Measurements from ENCODE around the gene UBE3B.

UBE3B gene

DNA sequence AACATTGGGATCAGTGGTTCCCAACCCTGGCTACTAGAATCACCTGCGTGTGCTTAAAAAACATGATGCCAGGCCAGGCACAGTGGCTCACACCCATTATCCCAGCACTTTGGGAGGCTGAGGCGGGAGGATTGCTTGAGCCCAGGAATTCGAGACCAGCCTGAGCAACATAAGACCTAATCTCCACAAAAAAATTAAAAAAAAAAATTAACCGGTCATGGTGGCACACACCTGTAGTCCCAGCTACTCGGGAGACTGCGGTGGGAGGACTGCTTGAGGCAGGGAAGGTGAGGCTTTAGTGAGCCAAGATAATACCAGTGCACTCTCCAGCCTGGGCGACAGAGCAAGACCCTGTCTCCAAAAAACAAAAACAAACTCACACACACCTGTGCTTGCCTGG, 2.3 kb upstream of the UBE3B start:
- no peak for DNase-seq

GRCh38 chr12:109475993-109476806, 1.2 kb upstream of the UBE3B start:
- no peak for DNase-seq

DNA sequence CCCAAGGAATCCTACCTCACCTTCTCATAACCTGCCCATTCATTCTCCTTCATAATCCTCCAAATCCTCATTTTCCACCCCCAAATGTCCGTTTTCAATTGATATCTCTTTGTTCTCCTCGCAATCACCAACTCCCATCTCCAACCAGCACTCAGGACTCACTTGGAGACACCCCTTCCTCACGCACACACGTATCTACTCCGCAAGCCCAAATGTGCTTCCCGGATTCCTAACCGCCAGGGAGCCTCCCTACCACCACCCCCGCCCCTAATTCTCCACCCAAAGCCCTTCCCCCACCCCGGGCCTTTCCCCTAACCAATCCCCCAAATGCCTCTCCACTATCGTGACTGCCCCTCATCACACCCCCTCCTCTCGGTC, 638 bp upstream of the UBE3B start:
- peak in 1 of 2 experiments; percentile 19 for DNase-seq

- DNase-seq = no peak
Observed at GRCh38 chr12:109477963-109478315, 505 bp downstream of the UBE3B start.

DNA sequence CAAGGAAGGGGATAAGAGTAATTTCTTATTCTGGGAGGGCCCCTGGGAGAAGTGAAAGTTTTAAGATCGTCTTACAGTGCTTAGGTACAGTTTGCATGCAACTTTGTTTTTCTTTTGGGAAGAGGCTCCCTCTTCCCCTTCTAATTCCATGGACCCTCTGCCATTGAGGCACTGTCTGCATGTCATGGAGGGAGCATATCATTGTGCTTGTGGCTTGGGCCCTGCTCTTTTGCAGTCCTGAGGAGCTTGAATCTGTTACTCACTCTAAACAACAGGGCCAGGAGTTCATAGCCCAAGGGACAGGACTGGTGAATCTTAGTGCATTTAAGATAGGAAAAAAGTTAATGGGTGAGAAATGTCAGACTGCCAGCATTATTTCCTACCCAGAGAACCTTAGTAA, 2.3 kb downstream of the UBE3B start:
- DNase-seq = no peak

GRCh38 chr12:109480356-109480755, 2.9 kb downstream of the UBE3B start:
- DNase-seq = no peak

DNA sequence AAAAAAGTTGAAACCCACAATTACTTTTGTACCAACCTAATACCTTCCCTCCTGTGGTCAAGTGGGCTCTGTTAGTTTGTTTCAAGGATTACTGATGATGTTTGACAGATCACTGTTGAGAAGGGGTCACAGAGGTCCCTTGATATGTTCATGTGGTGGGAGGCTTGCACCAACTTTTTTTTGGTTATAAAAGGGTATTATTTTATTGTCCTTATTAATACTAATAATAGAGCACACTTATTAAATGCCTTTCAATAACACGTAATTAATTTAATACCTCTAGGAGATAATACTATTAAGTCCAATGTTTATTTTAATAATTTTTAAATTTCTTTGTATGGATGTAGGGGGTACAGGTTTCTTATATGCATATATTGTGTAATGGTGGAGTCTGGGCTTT, 4.4 kb downstream of the UBE3B start:
- DNase-seq = no peak

- DNase-seq = no peak
Observed at GRCh38 chr12:109482491-109482890, 5.1 kb downstream of the UBE3B start.

GRCh38 chr12:109482894-109483293, 5.5 kb downstream of the UBE3B start:
- no peak for DNase-seq

- DNase-seq = no peak
Observed at GRCh38 chr12:109483346-109483745, 5.9 kb downstream of the UBE3B start.

DNA sequence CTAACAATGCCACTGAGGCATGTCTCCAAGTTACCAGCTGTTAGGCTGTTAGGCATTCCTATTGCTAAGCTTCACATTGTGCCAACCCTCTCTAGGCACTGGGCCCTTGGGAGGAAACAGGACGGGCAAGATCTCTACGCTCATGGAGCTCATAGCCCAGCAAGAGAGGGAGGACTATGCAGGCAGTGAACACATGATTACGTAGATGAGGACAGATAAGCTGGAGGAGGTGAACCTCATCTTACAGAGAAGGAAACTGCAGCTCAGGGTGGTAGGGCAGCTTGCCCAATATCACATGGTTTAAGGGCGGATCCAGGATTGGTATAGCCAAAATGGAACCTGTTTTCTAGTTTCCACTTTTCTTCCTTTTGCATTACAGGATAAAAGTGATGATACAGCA, 7.8 kb downstream of the UBE3B start:
- DNase-seq = no peak

GRCh38 chr12:109487181-109488050, 10.0 kb downstream of the UBE3B start:
- no peak for DNase-seq

GRCh38 chr12:109488051-109488665, 10.7 kb downstream of the UBE3B start:
- DNase-seq = no peak

DNA sequence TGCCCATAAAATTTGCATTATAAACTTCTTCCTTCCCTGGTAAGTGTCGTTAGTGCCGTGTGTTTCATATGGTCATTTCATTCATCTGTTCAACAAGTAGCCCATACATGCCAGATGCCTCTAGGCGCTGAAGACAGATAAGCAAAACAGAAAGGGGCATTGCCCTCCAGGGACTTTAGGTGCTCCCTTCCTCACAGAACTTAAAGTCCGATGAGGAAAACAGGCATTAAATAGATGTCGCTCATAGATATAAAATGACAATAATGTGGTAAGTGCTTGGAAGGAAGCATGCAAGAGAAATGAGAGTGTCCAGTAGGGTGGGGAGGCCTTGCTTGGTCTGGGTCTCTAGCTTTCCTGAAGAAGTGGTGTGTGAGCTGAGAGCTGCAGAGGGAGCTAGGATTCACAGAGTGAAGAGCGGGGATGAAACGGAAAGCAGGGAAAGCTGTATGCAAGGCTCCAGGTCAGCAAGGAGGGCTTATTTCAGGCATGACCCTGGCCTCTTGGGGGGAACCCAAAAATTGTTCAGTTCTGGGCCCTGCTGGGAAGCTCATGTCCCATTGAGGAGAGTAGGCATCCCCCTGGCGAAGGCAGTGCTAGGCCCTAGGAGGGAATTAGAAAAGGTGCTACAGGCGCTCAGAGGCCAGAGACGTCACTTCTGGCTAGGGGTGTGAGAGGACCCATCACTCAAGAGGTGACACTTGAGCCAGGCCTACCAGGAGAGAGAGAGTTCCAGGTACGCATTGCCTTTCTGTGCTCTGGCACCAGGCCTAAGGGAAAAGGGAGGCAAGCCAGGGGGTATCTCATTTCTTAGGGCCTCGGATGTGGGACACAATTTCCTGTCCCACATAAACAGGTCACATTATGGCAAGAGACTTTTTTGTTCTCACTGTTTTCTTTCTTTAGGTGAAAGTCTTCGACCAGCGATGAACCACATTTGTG, 11.9 kb downstream of the UBE3B start:
- DNase-seq = no peak

- DNase-seq = no peak
Observed at GRCh38 chr12:109489955-109490565, 12.6 kb downstream of the UBE3B start.

DNA sequence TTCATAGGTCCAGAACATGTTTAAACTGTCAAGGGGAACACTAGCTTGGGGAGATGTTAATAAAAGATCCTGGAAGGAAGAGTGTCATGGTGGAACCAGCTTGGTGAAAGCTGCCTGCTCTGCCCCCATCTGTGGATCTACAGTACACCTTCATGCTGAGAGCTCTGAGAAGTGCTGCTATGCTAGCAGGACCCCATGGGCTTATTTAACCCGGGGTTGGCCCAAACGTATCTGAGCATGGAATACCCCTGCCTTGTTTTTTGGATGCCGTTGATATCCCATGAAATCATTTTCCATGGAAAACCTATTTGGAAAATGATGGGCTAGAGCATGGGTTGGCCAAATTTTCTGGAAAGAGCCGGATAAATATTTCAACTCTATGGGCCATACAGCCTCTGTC, 14.2 kb downstream of the UBE3B start:
- DNase-seq = no peak

DNA sequence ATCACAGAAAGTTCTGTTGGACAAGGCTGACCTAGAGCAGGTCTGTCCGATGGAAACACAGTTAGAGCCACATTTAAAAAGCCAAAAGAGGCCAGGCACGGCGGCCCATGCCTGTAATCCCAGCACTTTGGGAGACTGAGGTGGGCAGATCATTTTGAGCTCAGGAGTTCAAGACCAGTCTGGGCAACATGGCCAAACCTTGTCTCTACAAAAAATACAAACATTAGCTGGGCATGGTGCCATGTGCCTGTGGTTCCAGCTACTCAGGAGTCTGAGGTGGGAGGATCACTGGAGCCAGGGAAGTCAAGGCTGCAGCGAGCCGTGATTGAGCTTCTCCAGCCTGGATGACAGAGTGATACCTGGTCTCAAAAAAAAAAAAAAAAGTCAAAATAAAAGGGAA, 14.9 kb downstream of the UBE3B start:
- DNase-seq = no peak

GRCh38 chr12:109493090-109493489, 15.7 kb downstream of the UBE3B start:
- DNase-seq = no peak

- DNase-seq = no peak
Observed at GRCh38 chr12:109493938-109494337, 16.5 kb downstream of the UBE3B start.

GRCh38 chr12:109494348-109494881, 17.0 kb downstream of the UBE3B start:
- DNase-seq = no peak

DNA sequence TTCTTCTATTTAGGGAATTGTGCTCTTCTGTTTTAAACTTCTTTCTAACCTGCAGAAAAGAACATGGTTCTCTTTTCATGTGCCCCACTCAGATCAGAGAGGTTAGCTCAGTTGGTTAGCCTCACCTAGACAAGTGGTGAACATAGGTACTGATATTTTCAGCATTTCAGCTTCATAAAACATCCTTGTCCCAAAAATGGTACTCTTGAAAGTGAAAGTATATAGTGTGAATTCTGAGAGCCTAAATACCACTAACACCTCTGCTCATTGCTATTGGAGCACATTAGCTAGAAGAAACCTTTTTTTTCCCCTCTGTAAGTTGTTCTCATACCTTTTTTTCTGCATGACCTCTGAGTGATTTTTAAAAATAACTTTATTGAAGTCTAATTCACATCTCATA, 17.6 kb downstream of the UBE3B start:
- DNase-seq = no peak

- no peak for DNase-seq
Observed at GRCh38 chr12:109496306-109496705, 18.9 kb downstream of the UBE3B start.

All from Kasumi-1 (cell line).